Neural cell (in vitro differentiated cells): ENCODE results near the gene AFF3.

Source experiments
- CTCF ChIP-seq: fragments of 450-650 bp; IDR thresholded peaks from 2 replicates; pipeline ENCODE4 v1.5.1; 2014; ENCODE audit warnings: antibody characterized with exemption, mild to moderate bottlenecking, moderate library complexity; ENCODE audit not compliant: poor library complexity, severe bottlenecking
- EZH2 ChIP-seq: fragments of 200-600, 300-800 bp; shearing (Covaris generic), sonication (generic); IDR thresholded peaks from 2 replicates; pipeline ENCODE4 v1.6.1; 2014; ENCODE audit warnings: antibody characterized with exemption, low read length, borderline replicate concordance, mild to moderate bottlenecking; ENCODE audit not compliant: insufficient read depth, poor library complexity, severe bottlenecking
- TAF1 ChIP-seq: IDR thresholded peaks from 2 replicates; pipeline ENCODE4 v1.6.1; 2012; ENCODE audit warnings: low read depth
- TF ChIP-seq, protein P1 (sequence below): IDR thresholded peaks from 2 replicates; pipeline ENCODE4 v1.6.1; 2012; ENCODE audit warnings: borderline replicate concordance

DNA sequence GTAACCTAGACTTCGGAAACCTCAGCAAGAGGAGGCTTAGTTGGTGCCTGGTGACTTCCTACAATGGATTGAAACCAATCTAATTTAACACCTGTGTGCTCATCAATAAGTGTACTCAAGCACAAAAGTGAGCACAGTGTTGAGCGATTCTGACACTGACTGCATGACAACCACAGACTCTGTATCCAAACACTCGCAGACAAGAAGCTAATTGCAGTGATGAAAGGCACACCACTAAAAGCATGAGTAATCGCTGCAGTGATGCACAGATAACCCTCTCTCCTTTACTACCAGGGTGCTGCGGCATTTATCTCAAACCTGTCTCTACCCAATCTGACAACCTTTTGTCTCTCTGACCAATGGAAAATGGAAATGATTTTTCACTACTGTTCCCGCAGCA lies 168.1 kb downstream of the AFF3 start:
- TF ChIP-seq CTCF (no peak), TAF1 (no peak), EZH2 (no peak)
- TF ChIP-seq, protein P1, sequence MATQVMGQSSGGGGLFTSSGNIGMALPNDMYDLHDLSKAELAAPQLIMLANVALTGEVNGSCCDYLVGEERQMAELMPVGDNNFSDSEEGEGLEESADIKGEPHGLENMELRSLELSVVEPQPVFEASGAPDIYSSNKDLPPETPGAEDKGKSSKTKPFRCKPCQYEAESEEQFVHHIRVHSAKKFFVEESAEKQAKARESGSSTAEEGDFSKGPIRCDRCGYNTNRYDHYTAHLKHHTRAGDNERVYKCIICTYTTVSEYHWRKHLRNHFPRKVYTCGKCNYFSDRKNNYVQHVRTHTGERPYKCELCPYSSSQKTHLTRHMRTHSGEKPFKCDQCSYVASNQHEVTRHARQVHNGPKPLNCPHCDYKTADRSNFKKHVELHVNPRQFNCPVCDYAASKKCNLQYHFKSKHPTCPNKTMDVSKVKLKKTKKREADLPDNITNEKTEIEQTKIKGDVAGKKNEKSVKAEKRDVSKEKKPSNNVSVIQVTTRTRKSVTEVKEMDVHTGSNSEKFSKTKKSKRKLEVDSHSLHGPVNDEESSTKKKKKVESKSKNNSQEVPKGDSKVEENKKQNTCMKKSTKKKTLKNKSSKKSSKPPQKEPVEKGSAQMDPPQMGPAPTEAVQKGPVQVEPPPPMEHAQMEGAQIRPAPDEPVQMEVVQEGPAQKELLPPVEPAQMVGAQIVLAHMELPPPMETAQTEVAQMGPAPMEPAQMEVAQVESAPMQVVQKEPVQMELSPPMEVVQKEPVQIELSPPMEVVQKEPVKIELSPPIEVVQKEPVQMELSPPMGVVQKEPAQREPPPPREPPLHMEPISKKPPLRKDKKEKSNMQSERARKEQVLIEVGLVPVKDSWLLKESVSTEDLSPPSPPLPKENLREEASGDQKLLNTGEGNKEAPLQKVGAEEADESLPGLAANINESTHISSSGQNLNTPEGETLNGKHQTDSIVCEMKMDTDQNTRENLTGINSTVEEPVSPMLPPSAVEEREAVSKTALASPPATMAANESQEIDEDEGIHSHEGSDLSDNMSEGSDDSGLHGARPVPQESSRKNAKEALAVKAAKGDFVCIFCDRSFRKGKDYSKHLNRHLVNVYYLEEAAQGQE = no peak
